MM.1S (cell line): ENCODE data around the gene GALNT15.

Experiments
- DNase-seq: peaks from one replicate; pipeline ENCODE4 v3.0.0-alpha.2; 2015
- H2AFZ ChIP-seq: fragments of 300-600 bp; sonication (generic); 2 replicates; pipeline ENCODE4 v1.6.0; 2016; ENCODE audit warnings: antibody characterized with exemption, low read length
- H3F3A ChIP-seq: fragments of 300-600 bp; sonication (generic); 2 replicates; pipeline ENCODE4 v1.6.1; 2016; ENCODE audit warnings: mild to moderate bottlenecking, antibody characterized with exemption, low read length, moderate library complexity, mixed read lengths; ENCODE audit not compliant: insufficient read depth
- H3K27ac ChIP-seq: fragments of 300-600 bp; sonication (generic); 2 replicates; pipeline ENCODE4 v1.5.1; 2016; ENCODE audit warnings: mild to moderate bottlenecking, low read length
- H3K27me3 ChIP-seq: fragments of 300-600 bp; sonication (generic); replicated peaks from 2 replicates; pipeline ENCODE4 v1.6.0; 2016; ENCODE audit warnings: low read length; ENCODE audit not compliant: insufficient read depth
- H3K36me3 ChIP-seq: fragments of 300-600 bp; sonication (generic); replicated peaks from 2 replicates; pipeline ENCODE4 v1.6.1; 2016; ENCODE audit warnings: mild to moderate bottlenecking, low read length, mixed read lengths; ENCODE audit not compliant: insufficient read depth
- H3K4me1 ChIP-seq: fragments of 300-600 bp; sonication (generic); 2 replicates; pipeline ENCODE4 v1.6.1; 2016; ENCODE audit warnings: low read length, mixed read lengths
- H3K4me2 ChIP-seq: fragments of 300-600 bp; sonication (generic); 2 replicates; pipeline ENCODE4 v1.6.0; 2016; ENCODE audit warnings: low read depth, low read length
- H3K4me3 ChIP-seq: fragments of 300-600 bp; sonication (generic); 2 replicates; pipeline ENCODE4 v1.5.1; 2016; ENCODE audit warnings: low read length, mixed read lengths
- H3K79me2 ChIP-seq: fragments of 300-600 bp; sonication (generic); 2 replicates; pipeline ENCODE4 v1.6.1; 2016; ENCODE audit warnings: mixed run types, low read length, mixed read lengths
- H3K9ac ChIP-seq: fragments of 300-600 bp; sonication (generic); 2 replicates; pipeline ENCODE4 v1.6.1; 2016; ENCODE audit warnings: low read length, mixed read lengths
- H3K9me2 ChIP-seq: fragments of 300-600 bp; sonication (generic); replicated peaks from 2 replicates; pipeline ENCODE4 v1.6.1; 2016; ENCODE audit warnings: mild to moderate bottlenecking, low read length, mixed read lengths; ENCODE audit not compliant: insufficient read depth
- H3K9me3 ChIP-seq: fragments of 300-600 bp; sonication (generic); replicated peaks from 2 replicates; pipeline ENCODE4 v1.6.1; 2016; ENCODE audit warnings: mild to moderate bottlenecking, low read length, mixed read lengths; ENCODE audit not compliant: insufficient read depth
- H4K20me1 ChIP-seq: fragments of 300-600 bp; sonication (generic); 2 replicates; pipeline ENCODE4 v1.6.1; 2016; ENCODE audit warnings: mild to moderate bottlenecking, low read length, moderate library complexity, mixed read lengths; ENCODE audit not compliant: insufficient read depth
- CTCF ChIP-seq: fragments of 300-600 bp; sonication (generic); IDR thresholded peaks from 2 replicates; pipeline ENCODE4 v1.5.1; 2016; ENCODE audit warnings: antibody characterized with exemption, low read length, mixed read lengths
- EZH2 ChIP-seq: fragments of 300-600 bp; sonication (generic); optimal IDR thresholded peaks from 2 replicates; pipeline ENCODE3; 2017; ENCODE audit warnings: low read depth, mild to moderate bottlenecking, antibody characterized with exemption, low read length, mixed read lengths
- EZH2phosphoT487 ChIP-seq: fragments of 300-600 bp; sonication (generic); IDR thresholded peaks from 2 replicates; pipeline ENCODE4 v1.6.1; 2018; ENCODE audit warnings: antibody characterized with exemption, low read length

GALNT15 gene

GRCh38 chr3:16142350-16143025, 32.0 kb upstream of the GALNT15 start:
- Histone ChIP-seq H3F3A (no peaks in the 10 kb centered on the region), H3K27me3 (no peaks in the 10 kb centered on the region), H3K4me2 (no peak overlapping the region), H3K4me3 (no peak overlapping the region), H3K9me2 (no peaks in the 10 kb centered on the region), H3K27ac (no peak overlapping the region), H3K9ac (no peak overlapping the region), H4K20me1 (no peaks in the 10 kb centered on the region), H3K79me2 (no peaks in the 10 kb centered on the region), H3K36me3 (no peaks in the 10 kb centered on the region), H2AFZ (no peak overlapping the region), H3K4me1 (no peaks in the 10 kb centered on the region), H3K9me3 (no peaks in the 10 kb centered on the region)
- TF ChIP-seq EZH2phosphoT487, result no peak
- TF ChIP-seq CTCF, result no peak
- TF ChIP-seq EZH2, result no peak
- DNase-seq, result no peak

- TF ChIP-seq EZH2phosphoT487 (no peak), CTCF (no peak), EZH2 (no peak)
- no peaks in the 10 kb centered on the region for H3K9me3 ChIP-seq
- no peak overlapping the region for H3K4me3 ChIP-seq
- H3K4me2 ChIP-seq, result no peak overlapping the region
- no peak overlapping the region for H3K27ac ChIP-seq
- no peaks in the 10 kb centered on the region for H3K9me2 ChIP-seq
- H3F3A ChIP-seq, result no peaks in the 10 kb centered on the region
- H3K79me2 ChIP-seq, result no peaks in the 10 kb centered on the region
- no peaks in the 10 kb centered on the region for H3K36me3 ChIP-seq
- H2AFZ ChIP-seq, result no peak overlapping the region
- H3K27me3 ChIP-seq, result no peaks in the 10 kb centered on the region
- no peak overlapping the region for H3K9ac ChIP-seq
- H3K4me1 ChIP-seq, result no peaks in the 10 kb centered on the region
- no peaks in the 10 kb centered on the region for H4K20me1 ChIP-seq
- no peak for DNase-seq
Observed at GRCh38 chr3:16143861-16144447, 30.5 kb upstream of the GALNT15 start.

- Histone ChIP-seq H3K4me1 (no peaks in the 10 kb centered on the region), H3K36me3 (no peaks in the 10 kb centered on the region), H3K79me2 (no peaks in the 10 kb centered on the region), H3K9me3 (no peaks in the 10 kb centered on the region), H3F3A (no peaks in the 10 kb centered on the region), H2AFZ (no peak overlapping the region), H3K27me3 (no peaks in the 10 kb centered on the region), H3K4me3 (no peak overlapping the region), H3K9me2 (no peaks in the 10 kb centered on the region), H3K9ac (no peak overlapping the region), H3K27ac (no peak overlapping the region), H4K20me1 (no peaks in the 10 kb centered on the region), H3K4me2 (no peak overlapping the region)
- no peak for TF ChIP-seq CTCF
- TF ChIP-seq EZH2, result no peak
- no peak for DNase-seq
Observed at GRCh38 chr3:16145176-16145575, 29.3 kb upstream of the GALNT15 start.
